ENCODE results near the gene ZCCHC14.

Gene ZCCHC14

GRCh38 chr16:87451563-87452210 is 41.1 kb downstream of the ZCCHC14 start:
- Histone ChIP-seq H3K27me3 (ENCODE audit: control insufficient read depth, insufficient read depth, low read length) (no peaks in the 10 kb centered on the region), H3K36me3 (ENCODE audit: control insufficient read depth, insufficient read depth, low read length) (peaks cover 8% of the 10 kb centered on the region), H3K4me1 (ENCODE audit: control insufficient read depth, insufficient read depth, low read length) (peaks cover 9% of the 10 kb centered on the region), H3K9ac (ENCODE audit: low read length) (no peak overlapping the region), H3K27ac (ENCODE audit: low read depth, low read length) (no peak overlapping the region), H3K4me3 (ENCODE audit: low read length) (no peak overlapping the region)

- Histone ChIP-seq H3K9ac (ENCODE audit: low read length) (no peak overlapping the region), H3K27me3 (ENCODE audit: control insufficient read depth, insufficient read depth, low read length) (no peaks in the 10 kb centered on the region), H3K27ac (ENCODE audit: low read depth, low read length) (no peak overlapping the region), H3K36me3 (ENCODE audit: control insufficient read depth, insufficient read depth, low read length) (peaks cover 8% of the 10 kb centered on the region), H3K4me3 (ENCODE audit: low read length) (no peak overlapping the region), H3K4me1 (ENCODE audit: control insufficient read depth, insufficient read depth, low read length) (peaks cover 9% of the 10 kb centered on the region)
Observed at GRCh38 chr16:87448866-87449265, 44.0 kb downstream of the ZCCHC14 start.

- Histone ChIP-seq H3K9ac (ENCODE audit: low read length) (no peak overlapping the region), H3K36me3 (ENCODE audit: control insufficient read depth, insufficient read depth, low read length) (peaks cover 8% of the 10 kb centered on the region), H3K27ac (ENCODE audit: low read depth, low read length) (peak overlapping the region; percentile 56), H3K4me1 (ENCODE audit: control insufficient read depth, insufficient read depth, low read length) (peaks cover 9% of the 10 kb centered on the region), H3K27me3 (ENCODE audit: control insufficient read depth, insufficient read depth, low read length) (no peaks in the 10 kb centered on the region), H3K4me3 (ENCODE audit: low read length) (no peak overlapping the region)
Observed at GRCh38 chr16:87447323-87447722, 45.5 kb downstream of the ZCCHC14 start.

GRCh38 chr16:87446479-87446878 is 46.3 kb downstream of the ZCCHC14 start:
- no peak overlapping the region for H3K9ac ChIP-seq (ENCODE audit: low read length)
- no peaks in the 10 kb centered on the region for H3K27me3 ChIP-seq (ENCODE audit: control insufficient read depth, insufficient read depth, low read length)
- H3K4me1 ChIP-seq (ENCODE audit: control insufficient read depth, insufficient read depth, low read length): peaks cover 9% of the 10 kb centered on the region
- H3K36me3 ChIP-seq (ENCODE audit: control insufficient read depth, insufficient read depth, low read length): peaks cover 4% of the 10 kb centered on the region
- H3K27ac ChIP-seq (ENCODE audit: low read depth, low read length): peak overlapping the region; percentile 48
- no peak overlapping the region for H3K4me3 ChIP-seq (ENCODE audit: low read length)

DNA sequence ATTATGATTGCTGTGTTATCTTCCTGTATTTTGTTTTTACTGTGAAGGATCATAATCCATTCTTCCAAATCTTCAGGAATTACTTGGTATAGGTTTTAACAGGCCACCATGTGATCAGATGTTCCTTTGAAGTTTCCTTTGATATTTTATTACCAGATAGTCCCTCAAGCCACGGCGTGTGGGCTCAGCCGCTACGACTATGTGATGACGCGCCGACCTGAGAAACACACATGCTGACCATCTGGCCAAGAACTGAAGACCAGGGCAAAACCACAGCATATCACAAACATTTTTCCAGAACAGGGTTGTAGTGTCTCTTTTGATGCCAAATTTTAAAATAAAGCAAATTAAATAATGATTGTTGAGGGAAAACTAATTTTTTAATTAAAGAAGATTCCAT is 47.3 kb downstream of the ZCCHC14 start:
- no peak overlapping the region for H3K27ac ChIP-seq (ENCODE audit: low read depth, low read length)
- peaks cover 9% of the 10 kb centered on the region for H3K4me1 ChIP-seq (ENCODE audit: control insufficient read depth, insufficient read depth, low read length)
- H3K9ac ChIP-seq (ENCODE audit: low read length): no peak overlapping the region

DNA sequence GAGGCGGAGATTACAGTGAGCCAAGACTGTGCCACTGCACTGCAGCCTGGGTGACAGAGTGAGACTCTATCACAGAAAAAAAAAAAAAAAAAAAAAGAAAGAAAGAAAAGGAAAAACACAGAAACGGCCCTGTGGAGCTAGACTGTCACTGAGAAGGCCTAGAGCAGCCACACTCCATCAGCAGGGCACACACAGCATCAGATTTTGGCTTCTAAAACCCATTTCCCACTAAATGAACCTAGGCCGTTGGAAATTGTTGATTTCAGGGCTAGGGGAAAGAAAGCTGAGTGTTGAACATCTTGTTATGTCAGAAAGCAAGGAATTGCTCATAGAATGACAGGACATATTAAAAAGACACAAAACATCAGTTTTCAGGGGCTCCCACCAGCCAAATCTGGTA is 48.9 kb downstream of the ZCCHC14 start:
- Histone ChIP-seq H3K36me3 (ENCODE audit: control insufficient read depth, insufficient read depth, low read length) (peaks cover 3% of the 10 kb centered on the region), H3K4me3 (ENCODE audit: low read length) (no peak overlapping the region), H3K9ac (ENCODE audit: low read length) (no peak overlapping the region), H3K27me3 (ENCODE audit: control insufficient read depth, insufficient read depth, low read length) (no peaks in the 10 kb centered on the region), H3K4me1 (ENCODE audit: control insufficient read depth, insufficient read depth, low read length) (peaks cover 9% of the 10 kb centered on the region), H3K27ac (ENCODE audit: low read depth, low read length) (no peak overlapping the region)

More for the DNA sequence above, 47.3 kb downstream of the ZCCHC14 start:
- Histone ChIP-seq H3K27me3 (ENCODE audit: control insufficient read depth, insufficient read depth, low read length) (no peaks in the 10 kb centered on the region), H3K36me3 (ENCODE audit: control insufficient read depth, insufficient read depth, low read length) (peaks cover 3% of the 10 kb centered on the region), H3K4me3 (ENCODE audit: low read length) (no peak overlapping the region)

- Histone ChIP-seq H3K4me3 (ENCODE audit: low read length) (no peak overlapping the region), H3K27ac (ENCODE audit: low read depth, low read length) (no peak overlapping the region), H3K9ac (ENCODE audit: low read length) (no peak overlapping the region), H3K27me3 (ENCODE audit: control insufficient read depth, insufficient read depth, low read length) (no peaks in the 10 kb centered on the region), H3K36me3 (ENCODE audit: control insufficient read depth, insufficient read depth, low read length) (peaks cover 3% of the 10 kb centered on the region), H3K4me1 (ENCODE audit: control insufficient read depth, insufficient read depth, low read length) (peaks cover 6% of the 10 kb centered on the region)
Observed at GRCh38 chr16:87443016-87443415, 49.8 kb downstream of the ZCCHC14 start.

DNA sequence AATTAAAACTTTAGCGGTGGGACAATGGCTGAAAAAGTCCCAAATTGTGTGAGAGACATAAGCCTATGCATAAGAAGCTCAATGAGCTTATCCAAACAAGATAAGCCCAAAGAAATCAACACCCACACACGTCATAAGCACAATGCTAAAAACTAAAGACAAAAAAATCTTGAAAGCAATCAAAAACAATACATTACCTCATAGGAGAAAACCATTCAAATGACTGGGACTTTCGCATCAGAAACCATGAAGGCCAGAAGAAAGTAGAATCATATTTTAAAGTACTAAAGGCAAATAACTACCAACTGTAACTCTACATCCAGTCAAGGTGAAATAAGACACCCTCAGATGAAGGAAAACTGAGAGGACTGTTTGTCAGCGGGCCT is 50.2 kb downstream of the ZCCHC14 start:
- no peaks in the 10 kb centered on the region for H3K27me3 ChIP-seq (ENCODE audit: control insufficient read depth, insufficient read depth, low read length)
- H3K36me3 ChIP-seq (ENCODE audit: control insufficient read depth, insufficient read depth, low read length): peaks cover under 1% of the 10 kb centered on the region
- H3K27ac ChIP-seq (ENCODE audit: low read depth, low read length): no peak overlapping the region
- peaks cover 6% of the 10 kb centered on the region for H3K4me1 ChIP-seq (ENCODE audit: control insufficient read depth, insufficient read depth, low read length)
- H3K4me3 ChIP-seq (ENCODE audit: low read length): no peak overlapping the region
- H3K9ac ChIP-seq (ENCODE audit: low read length): no peak overlapping the region

DNA sequence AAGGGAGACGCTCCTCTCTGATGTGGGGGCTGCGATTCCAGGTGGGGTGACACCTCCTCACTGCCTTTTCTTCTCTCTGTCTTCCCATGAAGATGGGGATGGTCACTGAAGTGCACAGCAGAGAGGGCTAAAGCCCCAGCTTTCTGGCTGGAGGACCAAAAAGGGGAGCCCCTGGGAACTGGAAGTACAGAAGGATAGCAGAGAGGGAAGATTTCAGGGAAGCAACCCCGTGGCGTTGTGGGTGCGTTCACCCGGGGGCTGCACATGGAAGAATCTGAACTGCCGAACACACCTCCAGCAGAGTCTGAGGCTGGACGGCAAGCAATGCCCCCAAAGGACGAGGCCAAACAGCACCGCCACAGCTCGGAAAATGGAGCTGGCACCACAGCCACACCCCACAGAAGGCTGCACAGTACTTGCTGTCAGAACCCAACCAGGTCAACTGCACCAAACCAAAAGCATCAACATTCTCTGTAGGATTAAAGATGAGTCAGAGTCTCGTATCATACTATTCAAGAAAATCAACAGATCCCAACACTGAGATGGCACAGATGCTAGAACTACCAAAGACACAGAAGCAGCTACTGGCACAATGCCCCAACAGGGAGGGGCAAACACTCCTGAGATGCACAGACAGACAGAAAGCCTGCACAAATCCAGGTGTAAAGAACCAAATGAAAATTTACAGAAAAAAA is 50.8 kb downstream of the ZCCHC14 start:
- Histone ChIP-seq H3K4me1 (ENCODE audit: control insufficient read depth, insufficient read depth, low read length) (peaks cover 3% of the 10 kb centered on the region), H3K27me3 (ENCODE audit: control insufficient read depth, insufficient read depth, low read length) (no peaks in the 10 kb centered on the region), H3K9ac (ENCODE audit: low read length) (no peak overlapping the region), H3K27ac (ENCODE audit: low read depth, low read length) (no peak overlapping the region), H3K36me3 (ENCODE audit: control insufficient read depth, insufficient read depth, low read length) (no peaks in the 10 kb centered on the region), H3K4me3 (ENCODE audit: low read length) (no peak overlapping the region)

DNA sequence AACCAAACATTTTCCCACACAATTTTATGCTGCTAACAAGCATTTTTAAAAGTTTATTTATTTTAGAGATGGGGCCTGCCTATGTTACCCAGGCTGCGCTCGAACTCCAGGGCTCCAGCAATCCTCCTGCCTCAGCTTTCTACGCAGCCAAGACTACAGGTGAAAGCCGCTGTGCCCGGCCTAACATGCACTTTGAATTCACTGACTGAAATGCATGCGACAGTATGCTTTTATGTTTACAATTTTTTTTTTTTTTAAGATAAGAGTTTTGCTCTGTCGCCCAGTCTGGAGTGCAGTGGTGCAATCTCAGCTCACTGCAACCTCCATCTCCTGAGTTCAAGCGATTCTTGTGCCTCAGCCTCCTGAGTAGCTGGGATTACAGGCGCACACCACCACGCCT is 52.9 kb downstream of the ZCCHC14 start:
- Histone ChIP-seq H3K4me1 (ENCODE audit: control insufficient read depth, insufficient read depth, low read length) (peaks cover 13% of the 10 kb centered on the region), H3K4me3 (ENCODE audit: low read length) (no peak overlapping the region), H3K27ac (ENCODE audit: low read depth, low read length) (no peak overlapping the region), H3K36me3 (ENCODE audit: control insufficient read depth, insufficient read depth, low read length) (no peaks in the 10 kb centered on the region), H3K27me3 (ENCODE audit: control insufficient read depth, insufficient read depth, low read length) (no peaks in the 10 kb centered on the region), H3K9ac (ENCODE audit: low read length) (no peak overlapping the region)

GRCh38 chr16:87438611-87438985 is 54.2 kb downstream of the ZCCHC14 start:
- no peaks in the 10 kb centered on the region for H3K36me3 ChIP-seq (ENCODE audit: control insufficient read depth, insufficient read depth, low read length)
- no peaks in the 10 kb centered on the region for H3K27me3 ChIP-seq (ENCODE audit: control insufficient read depth, insufficient read depth, low read length)
- H3K9ac ChIP-seq (ENCODE audit: low read length): no peak overlapping the region
- no peak overlapping the region for H3K4me3 ChIP-seq (ENCODE audit: low read length)
- H3K27ac ChIP-seq (ENCODE audit: low read depth, low read length): no peak overlapping the region
- H3K4me1 ChIP-seq (ENCODE audit: control insufficient read depth, insufficient read depth, low read length): peaks cover 13% of the 10 kb centered on the region

DNA sequence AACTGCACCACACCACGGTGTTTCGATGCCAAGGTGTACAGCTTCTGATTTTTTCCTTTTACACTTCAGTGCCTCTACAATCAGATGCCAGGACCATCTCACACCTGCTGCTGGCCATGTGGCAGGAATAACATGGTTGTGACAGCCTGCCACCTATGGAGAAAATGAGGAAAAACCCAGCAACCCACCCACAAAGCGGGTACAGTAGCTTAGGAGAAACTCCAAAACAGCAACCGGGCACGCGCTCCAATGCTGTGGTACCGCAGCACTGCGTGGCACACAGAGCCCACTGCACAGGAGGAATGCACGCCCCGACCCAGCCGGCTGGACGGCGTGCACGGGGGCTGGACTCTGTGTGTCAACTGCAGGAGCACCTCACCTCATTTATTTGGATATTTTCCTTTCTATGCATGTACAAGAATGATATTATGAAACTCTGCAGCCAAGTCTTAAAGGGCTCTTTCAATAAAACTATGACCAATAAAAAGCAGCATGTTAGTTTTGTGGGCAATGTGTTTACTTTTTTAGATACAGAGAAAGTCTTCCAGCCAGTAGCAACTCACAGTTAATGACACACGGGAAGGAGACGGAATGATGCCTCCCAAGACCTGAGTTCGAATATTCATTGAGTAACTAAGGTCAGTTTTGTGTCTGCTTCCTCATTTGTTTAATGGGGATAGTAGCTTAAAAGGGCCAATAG is 54.8 kb downstream of the ZCCHC14 start:
- Histone ChIP-seq H3K36me3 (ENCODE audit: control insufficient read depth, insufficient read depth, low read length) (no peaks in the 10 kb centered on the region), H3K27ac (ENCODE audit: low read depth, low read length) (no peak overlapping the region), H3K9ac (ENCODE audit: low read length) (no peak overlapping the region)

More for the DNA sequence above, 54.8 kb downstream of the ZCCHC14 start:
- Histone ChIP-seq H3K27me3 (ENCODE audit: control insufficient read depth, insufficient read depth, low read length) (no peaks in the 10 kb centered on the region), H3K4me1 (ENCODE audit: control insufficient read depth, insufficient read depth, low read length) (peaks cover 13% of the 10 kb centered on the region), H3K4me3 (ENCODE audit: low read length) (no peak overlapping the region)

All from rectal smooth muscle tissue (tissue), 1 donor.